ENCODE results near the gene TRIB2. TPM values are rescaled to one million over a fixed set of nuclear protein-coding genes. Genes with fewer than 3 reads are reported as not detected.

The TRIB2 gene
- polyA plus RNA-seq, 3 donors: 0.29 to 2.6 (median 0.51) TPM

DNA sequence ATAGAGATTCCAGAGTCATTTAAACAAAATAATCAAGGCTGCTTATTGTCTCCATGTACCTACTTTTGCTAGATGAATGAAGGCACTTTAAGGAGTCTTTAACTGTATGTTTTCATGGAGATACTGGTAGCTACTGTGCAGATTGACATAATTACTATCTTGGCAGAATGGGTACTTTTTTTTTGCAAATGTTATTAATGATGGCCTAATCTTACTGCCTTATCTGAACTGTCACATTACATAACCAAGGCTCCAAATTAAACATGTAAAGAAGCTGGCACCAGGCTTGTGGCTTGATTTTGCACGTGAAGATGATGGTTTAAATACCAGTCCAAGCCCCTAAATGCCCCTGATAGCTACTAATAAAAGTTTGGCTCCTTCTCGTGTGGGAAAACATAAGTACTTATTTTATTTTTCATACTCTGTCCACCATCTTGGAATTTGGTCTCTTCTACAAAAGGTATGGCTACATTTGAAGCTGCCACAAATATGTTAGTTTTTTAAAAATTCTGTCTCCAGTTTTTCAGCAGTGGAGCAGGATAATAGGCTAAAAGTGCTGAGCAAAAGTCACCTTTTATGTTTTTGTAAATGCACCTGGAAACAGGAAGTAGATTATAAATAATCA lies 4.1 kb downstream of the TRIB2 start:
- H3K27me3 Mint-ChIP-seq (ENCODE audit: low read depth in 3 of 3): peaks cover 48 to 69% (median 59%) of the 10 kb centered on the region in 3 donors
- no peak overlapping the region for H3K9ac ChIP-seq (ENCODE audit: insufficient read depth, low read length, poor library complexity, severe bottlenecking)
- H3K27me3 ChIP-seq (ENCODE audit: control insufficient read depth in 2 of 2, insufficient read depth in 2 of 2, low read length in 2 of 2): peaks cover 37 to 60% of the 10 kb centered on the region in 2 donors
- H3K4me3 Mint-ChIP-seq: peak overlapping the region in 1 of 2 donors; percentile 55
- H3K9me3 Mint-ChIP-seq: peaks cover 0 to 25% (median 14%) of the 10 kb centered on the region in 7 donors
- H3K36me3 ChIP-seq (replicated peaks in 1 of 2; ENCODE audit: control insufficient read depth in 1 of 2, insufficient read depth in 2 of 2, low read length in 2 of 2): no peaks in the 10 kb centered on the region
- intact Hi-C loops (cut with micrococcal nuclease): no loop called here
- no peak for DNase-seq
- H3K4me3 ChIP-seq (replicated peaks in 1 of 3; ENCODE audit: low read depth in 2 of 3, low read length in 3 of 3): no peak overlapping the region
- no CpG with 5 or more reads among the region's 2 CpGs for WGBS (ENCODE audit: insufficient coverage)
- H4K20me1 ChIP-seq (ENCODE audit: insufficient read depth, low read length): no peaks in the 10 kb centered on the region
- no peaks in the 10 kb centered on the region for H3K9me3 ChIP-seq (replicated peaks in 1 of 2; ENCODE audit: control insufficient read depth in 1 of 2, insufficient read depth in 1 of 2, low read length in 2 of 2)
- H3K27ac ChIP-seq (ENCODE audit: low read depth in 1 of 2, low read length in 2 of 2): no peak overlapping the region
- H3K4me1 Mint-ChIP-seq: peaks cover 67% of the 10 kb centered on the region
- H3K4me2 ChIP-seq (replicated peaks; ENCODE audit: extremely low read depth, low read length, poor library complexity, severe bottlenecking): no peak overlapping the region
- H3K79me2 ChIP-seq (ENCODE audit: insufficient read depth, low read length): no peaks in the 10 kb centered on the region
- TF ChIP-seq, protein P1, sequence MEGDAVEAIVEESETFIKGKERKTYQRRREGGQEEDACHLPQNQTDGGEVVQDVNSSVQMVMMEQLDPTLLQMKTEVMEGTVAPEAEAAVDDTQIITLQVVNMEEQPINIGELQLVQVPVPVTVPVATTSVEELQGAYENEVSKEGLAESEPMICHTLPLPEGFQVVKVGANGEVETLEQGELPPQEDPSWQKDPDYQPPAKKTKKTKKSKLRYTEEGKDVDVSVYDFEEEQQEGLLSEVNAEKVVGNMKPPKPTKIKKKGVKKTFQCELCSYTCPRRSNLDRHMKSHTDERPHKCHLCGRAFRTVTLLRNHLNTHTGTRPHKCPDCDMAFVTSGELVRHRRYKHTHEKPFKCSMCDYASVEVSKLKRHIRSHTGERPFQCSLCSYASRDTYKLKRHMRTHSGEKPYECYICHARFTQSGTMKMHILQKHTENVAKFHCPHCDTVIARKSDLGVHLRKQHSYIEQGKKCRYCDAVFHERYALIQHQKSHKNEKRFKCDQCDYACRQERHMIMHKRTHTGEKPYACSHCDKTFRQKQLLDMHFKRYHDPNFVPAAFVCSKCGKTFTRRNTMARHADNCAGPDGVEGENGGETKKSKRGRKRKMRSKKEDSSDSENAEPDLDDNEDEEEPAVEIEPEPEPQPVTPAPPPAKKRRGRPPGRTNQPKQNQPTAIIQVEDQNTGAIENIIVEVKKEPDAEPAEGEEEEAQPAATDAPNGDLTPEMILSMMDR (IDR thresholded peaks at IDR 0.05): no peak
- no peak overlapping the region for H3K27ac Mint-ChIP-seq
- peaks cover 55 to 66% of the 10 kb centered on the region in 2 donors for H3K4me1 ChIP-seq (ENCODE audit: control insufficient read depth in 1 of 2, insufficient read depth in 2 of 2, low read length in 2 of 2)
- H2AFZ ChIP-seq (ENCODE audit: insufficient read depth, low read depth, low read length, poor library complexity, severe bottlenecking): no peak overlapping the region
- peaks cover 15 to 18% of the 10 kb centered on the region in 2 donors for H3K36me3 Mint-ChIP-seq

DNA sequence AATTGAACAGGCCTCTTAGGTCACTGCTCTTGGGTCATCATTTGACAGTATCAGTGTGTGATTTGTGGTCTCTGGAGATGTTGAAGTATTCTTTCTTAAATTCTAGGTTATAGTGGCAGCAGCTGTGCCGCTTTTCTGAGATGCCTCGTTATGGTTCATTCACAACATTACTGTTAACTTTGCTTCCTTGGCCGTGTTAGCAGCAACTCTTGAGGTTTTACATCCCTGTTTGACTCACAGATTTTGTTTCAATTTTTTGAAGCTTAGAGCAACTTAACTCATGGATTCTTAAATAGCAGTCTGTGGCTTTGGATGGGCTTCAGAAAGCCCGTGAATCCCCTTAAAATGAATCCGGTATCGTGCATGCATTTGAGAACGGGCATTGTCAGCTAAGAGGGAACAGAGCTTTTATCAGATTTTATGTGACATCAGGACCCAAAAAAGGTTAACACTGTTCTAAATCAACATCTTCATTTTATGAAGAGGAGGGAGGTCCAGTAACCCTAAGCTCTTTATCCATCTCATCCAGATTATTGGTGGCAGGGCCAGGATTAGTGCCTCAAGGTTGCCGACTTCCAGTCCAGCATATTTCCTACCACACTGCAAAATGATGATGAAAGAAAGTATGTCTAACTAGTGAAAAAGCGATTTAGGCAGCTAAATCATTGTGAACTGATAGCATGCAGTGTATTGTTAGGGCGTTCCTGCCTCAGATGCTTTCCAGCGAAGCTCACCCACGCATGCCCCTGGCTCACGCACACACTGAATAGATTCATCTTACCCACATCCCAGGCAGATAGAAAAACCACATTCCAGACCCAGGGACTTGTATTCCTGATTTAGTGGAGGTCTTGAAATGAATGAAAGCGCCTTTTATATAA lies 5.1 kb downstream of the TRIB2 start:
- H3K27me3 ChIP-seq (ENCODE audit: control insufficient read depth in 2 of 2, insufficient read depth in 2 of 2, low read length in 2 of 2): peaks cover 34 to 55% of the 10 kb centered on the region in 2 donors
- Mint-ChIP-seq H3K4me3 (peak overlapping the region in 1 of 2 donors; percentile 62), H3K27ac (peak overlapping the region in 1 of 7 donors; percentile 75), H3K36me3 (peaks cover 14 to 15% of the 10 kb centered on the region in 2 donors), H3K4me1 (peaks cover 68% of the 10 kb centered on the region), H3K27me3 (ENCODE audit: low read depth in 3 of 3) (peaks cover 48 to 60% (median 53%) of the 10 kb centered on the region in 3 donors), H3K9me3 (peaks cover 0 to 22% (median 12%) of the 10 kb centered on the region in 7 donors)
- no peaks in the 10 kb centered on the region for H4K20me1 ChIP-seq (ENCODE audit: insufficient read depth, low read length)
- WGBS (ENCODE audit: insufficient coverage): 93% methylated on average over 5 of the region's 14 CpGs
- TF ChIP-seq, protein P1 (IDR thresholded peaks at IDR 0.05): no peak
- intact Hi-C loops (cut with micrococcal nuclease): no loop called here
- no peak overlapping the region for H3K4me3 ChIP-seq (replicated peaks in 1 of 3; ENCODE audit: low read depth in 2 of 3, low read length in 3 of 3)
- H3K79me2 ChIP-seq (ENCODE audit: insufficient read depth, low read length): no peaks in the 10 kb centered on the region
- H3K36me3 ChIP-seq (replicated peaks in 1 of 2; ENCODE audit: control insufficient read depth in 1 of 2, insufficient read depth in 2 of 2, low read length in 2 of 2): no peaks in the 10 kb centered on the region
- H3K27ac ChIP-seq (ENCODE audit: low read depth in 1 of 2, low read length in 2 of 2): no peak overlapping the region
- H3K9me3 ChIP-seq (replicated peaks in 1 of 2; ENCODE audit: control insufficient read depth in 1 of 2, insufficient read depth in 1 of 2, low read length in 2 of 2): no peaks in the 10 kb centered on the region
- peak overlapping the region; percentile 31 for H3K4me2 ChIP-seq (replicated peaks; ENCODE audit: extremely low read depth, low read length, poor library complexity, severe bottlenecking)
- no peak overlapping the region for H3K9ac ChIP-seq (ENCODE audit: insufficient read depth, low read length, poor library complexity, severe bottlenecking)
- peaks cover 57 to 68% of the 10 kb centered on the region in 2 donors for H3K4me1 ChIP-seq (ENCODE audit: control insufficient read depth in 1 of 2, insufficient read depth in 2 of 2, low read length in 2 of 2)
- DNase-seq: no peak
- H2AFZ ChIP-seq (ENCODE audit: insufficient read depth, low read depth, low read length, poor library complexity, severe bottlenecking): no peak overlapping the region
